Brain microvascular endothelial cell (primary cell): Measurements from ENCODE around the gene NR3C1.

ENCODE experiments used
- DNase-seq: peaks from one replicate; pipeline ENCODE4 v3.0.0-alpha.2; 2020
- H3K27ac ChIP-seq: fragments of 250-450 bp; sonication (Bioruptor Pico); 2 replicates; pipeline ENCODE4 v1.5.1; 2020; ENCODE audit warnings: mild to moderate bottlenecking, moderate library complexity
- H3K27me3 ChIP-seq: fragments of 250-450 bp; sonication (Bioruptor Pico); replicated peaks from 2 replicates; pipeline ENCODE4 v1.5.1; 2020; ENCODE audit warnings: mild to moderate bottlenecking
- H3K36me3 ChIP-seq: fragments of 250-450 bp; sonication (Bioruptor Pico); replicated peaks from 2 replicates; pipeline ENCODE4 v1.5.1; 2020; ENCODE audit warnings: mild to moderate bottlenecking
- H3K4me3 ChIP-seq: 2 replicates; pipeline ENCODE4 v1.5.1; 2011; ENCODE audit warnings: low read depth, mild to moderate bottlenecking, control low read depth, low read length, moderate library complexity
- CTCF ChIP-seq: IDR thresholded peaks from 2 replicates; pipeline ENCODE4 v1.5.1; 2011; ENCODE audit warnings: low read depth, mild to moderate bottlenecking, moderate library complexity, low read length, control low read depth, inconsistent platforms; ENCODE audit errors: missing control alignments
- in situ Hi-C: cut with HindIII; loops from 2 replicates; pipeline ENCODE4 v1.10.0; 2017; ENCODE audit warnings: low sequenced_read_pairs, low pct_ligation_motif_present

The NR3C1 gene

DNA sequence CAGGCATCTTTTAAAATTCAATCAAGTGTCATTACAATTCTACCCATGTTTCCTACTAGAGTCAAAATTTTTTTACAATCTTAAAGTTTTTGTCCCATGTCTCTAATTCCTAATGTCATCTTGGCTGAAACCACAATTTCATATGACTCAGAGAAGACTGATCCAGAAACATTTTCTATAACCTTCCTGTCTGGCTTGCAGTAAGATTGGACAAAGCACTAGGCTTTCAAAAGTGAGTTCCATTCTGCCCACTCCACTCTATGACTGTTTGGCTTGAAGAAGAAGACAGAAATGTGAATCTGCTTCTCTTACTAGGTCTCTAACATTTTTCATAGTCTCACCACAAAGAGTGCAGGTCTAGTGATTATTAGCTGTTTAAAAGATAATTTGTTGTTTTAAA, 88.8 kb downstream of the NR3C1 start:
- H3K27ac ChIP-seq, result peak overlapping the region; percentile 59
- H3K27me3 ChIP-seq, result no peaks in the 10 kb centered on the region
- no peak overlapping the region for H3K4me3 ChIP-seq
- TF ChIP-seq CTCF, result no peak
- in situ Hi-C loops, result no loop called here
- peaks cover 2% of the 10 kb centered on the region for H3K36me3 ChIP-seq
- DNase-seq, result peak; percentile 81

GRCh38 chr5:143314099-143314498, 89.4 kb downstream of the NR3C1 start:
- no peak for TF ChIP-seq CTCF
- Histone ChIP-seq H3K4me3 (no peak overlapping the region), H3K36me3 (peaks cover 2% of the 10 kb centered on the region), H3K27ac (peak overlapping the region; percentile 59), H3K27me3 (no peaks in the 10 kb centered on the region)
- in situ Hi-C loops, result no loop called here
- no peak for DNase-seq

DNA sequence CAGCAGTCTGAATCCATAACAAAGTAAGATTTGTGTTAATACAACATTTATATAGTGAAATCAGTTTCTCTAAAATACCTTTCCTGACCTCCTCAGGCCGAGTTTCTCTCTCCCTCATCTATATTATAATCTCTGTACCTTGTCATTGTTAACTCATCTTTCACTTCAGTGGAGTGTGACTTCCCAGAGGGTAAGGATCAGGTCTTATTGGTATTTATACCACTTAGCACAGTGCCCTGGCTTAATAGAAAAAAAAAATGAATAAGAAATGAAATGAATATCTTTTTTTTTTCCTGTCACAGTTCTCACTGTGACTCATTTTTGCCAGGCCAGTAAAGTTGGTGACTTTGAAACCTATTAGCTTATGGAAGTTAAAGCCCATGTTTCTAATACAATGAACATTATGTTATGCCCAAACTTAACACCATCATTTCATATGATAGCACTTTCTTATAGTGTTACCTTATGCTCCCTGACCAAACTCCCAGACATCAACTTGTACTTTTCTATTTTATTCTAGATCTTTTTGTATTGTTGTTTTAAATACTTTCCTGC, 90.1 kb downstream of the NR3C1 start:
- Histone ChIP-seq H3K36me3 (peaks cover 4% of the 10 kb centered on the region), H3K4me3 (no peak overlapping the region), H3K27ac (peak overlapping the region; percentile 59), H3K27me3 (no peaks in the 10 kb centered on the region)
- in situ Hi-C loops, result no loop called here
- DNase-seq, result no peak
- no peak for TF ChIP-seq CTCF

GRCh38 chr5:143312822-143313221, 90.7 kb downstream of the NR3C1 start:
- Histone ChIP-seq H3K27ac (peak overlapping the region; percentile 62), H3K27me3 (no peaks in the 10 kb centered on the region), H3K36me3 (peaks cover 4% of the 10 kb centered on the region), H3K4me3 (no peak overlapping the region)
- no peak for TF ChIP-seq CTCF
- in situ Hi-C loops, result no loop called here
- no peak for DNase-seq

DNA sequence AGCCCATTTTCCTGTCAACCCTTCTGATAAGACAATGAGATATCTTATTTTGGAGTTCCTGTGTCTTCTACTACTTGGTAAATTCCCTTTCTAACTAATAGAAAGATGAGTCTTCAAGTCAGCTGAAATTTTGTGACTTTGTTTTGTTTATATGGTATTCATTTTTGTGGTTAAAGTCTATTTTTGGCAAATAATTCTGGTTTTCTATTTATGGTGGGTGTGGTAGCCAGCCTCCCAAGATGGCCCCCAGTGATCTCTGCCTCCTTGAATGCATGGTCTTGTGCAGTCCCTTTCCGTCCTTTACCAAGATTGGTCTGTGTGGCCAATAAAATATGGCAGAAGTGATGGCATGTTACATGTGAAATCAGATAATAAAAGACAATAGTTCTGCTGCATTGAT, 91.5 kb downstream of the NR3C1 start:
- no peaks in the 10 kb centered on the region for H3K27me3 ChIP-seq
- peaks cover 4% of the 10 kb centered on the region for H3K36me3 ChIP-seq
- H3K27ac ChIP-seq, result peak overlapping the region; percentile 62
- no peak for DNase-seq
- H3K4me3 ChIP-seq, result no peak overlapping the region
- in situ Hi-C loops, result no loop called here
- TF ChIP-seq CTCF, result no peak

DNA sequence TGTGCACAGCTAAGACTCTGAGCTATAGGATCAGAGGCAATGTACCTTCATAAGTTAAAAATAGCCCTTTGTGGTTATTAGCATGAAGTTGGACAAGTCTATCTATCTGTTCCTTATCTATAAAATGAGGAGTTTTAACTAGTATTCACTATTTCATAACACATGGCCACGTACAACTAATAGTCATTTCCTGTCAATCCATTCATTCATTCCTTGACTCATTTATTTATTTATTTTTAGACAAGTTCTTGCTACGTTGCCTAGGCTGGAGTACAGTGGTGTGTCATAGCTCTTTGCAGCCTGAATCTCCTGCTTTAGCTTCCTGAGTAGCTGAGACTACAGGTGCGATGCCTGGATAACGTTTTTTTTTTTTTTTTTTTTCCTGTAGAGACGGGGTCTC, 92.1 kb downstream of the NR3C1 start:
- Histone ChIP-seq H3K27me3 (no peaks in the 10 kb centered on the region), H3K27ac (peak overlapping the region; percentile 62), H3K36me3 (peaks cover 4% of the 10 kb centered on the region), H3K4me3 (no peak overlapping the region)
- in situ Hi-C loops, result no loop called here
- peak; percentile 79 for DNase-seq
- no peak for TF ChIP-seq CTCF
